Gastroesophageal sphincter (tissue), 3 donors: ENCODE measurements around the gene SRSF6.

Experiments
- EP300 ChIP-seq: sonication (generic); formaldehyde crosslinking; IDR thresholded peaks from one replicate; pipeline ENCODE4 v1.6.1; 2017; ENCODE audit warnings: antibody characterized with exemption, mild to moderate bottlenecking
- TF ChIP-seq, protein P1 (sequence below), 4 experiments: fragments of 200-600 bp in 2 of 4; fragments of 450-650 bp in 2 of 4; sonication (generic) in 1 of 4; IDR thresholded peaks; one replicate each; pipeline ENCODE4 v1.5.1; 2017 to 2019; ENCODE audit warnings: antibody characterized with exemption in 4 of 4, mild to moderate bottlenecking in 2 of 4, moderate library complexity in 2 of 4

DNA sequence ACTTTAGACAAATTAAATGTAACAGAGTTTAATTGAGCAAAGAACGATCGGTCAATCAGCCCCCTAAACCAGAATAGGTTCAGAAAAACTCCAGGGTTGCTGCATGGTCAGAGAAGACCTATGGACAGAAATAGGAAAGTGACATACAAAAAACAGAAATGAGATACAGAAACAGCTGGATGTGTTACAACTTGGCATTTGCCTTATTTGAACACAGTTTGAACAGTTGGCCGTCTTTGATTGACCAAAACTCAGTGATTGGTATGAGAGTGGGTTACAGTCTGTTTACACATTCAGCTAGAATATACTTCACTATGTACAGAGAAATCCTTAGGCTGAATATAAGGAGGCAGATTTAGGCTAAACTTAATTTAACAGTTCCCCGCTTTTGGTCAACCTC is 19.9 kb downstream of the SRSF6 start:
- TF ChIP-seq, protein P1, sequence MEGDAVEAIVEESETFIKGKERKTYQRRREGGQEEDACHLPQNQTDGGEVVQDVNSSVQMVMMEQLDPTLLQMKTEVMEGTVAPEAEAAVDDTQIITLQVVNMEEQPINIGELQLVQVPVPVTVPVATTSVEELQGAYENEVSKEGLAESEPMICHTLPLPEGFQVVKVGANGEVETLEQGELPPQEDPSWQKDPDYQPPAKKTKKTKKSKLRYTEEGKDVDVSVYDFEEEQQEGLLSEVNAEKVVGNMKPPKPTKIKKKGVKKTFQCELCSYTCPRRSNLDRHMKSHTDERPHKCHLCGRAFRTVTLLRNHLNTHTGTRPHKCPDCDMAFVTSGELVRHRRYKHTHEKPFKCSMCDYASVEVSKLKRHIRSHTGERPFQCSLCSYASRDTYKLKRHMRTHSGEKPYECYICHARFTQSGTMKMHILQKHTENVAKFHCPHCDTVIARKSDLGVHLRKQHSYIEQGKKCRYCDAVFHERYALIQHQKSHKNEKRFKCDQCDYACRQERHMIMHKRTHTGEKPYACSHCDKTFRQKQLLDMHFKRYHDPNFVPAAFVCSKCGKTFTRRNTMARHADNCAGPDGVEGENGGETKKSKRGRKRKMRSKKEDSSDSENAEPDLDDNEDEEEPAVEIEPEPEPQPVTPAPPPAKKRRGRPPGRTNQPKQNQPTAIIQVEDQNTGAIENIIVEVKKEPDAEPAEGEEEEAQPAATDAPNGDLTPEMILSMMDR (IDR thresholded peaks at IDR 0.05), result no peak
- no peak for TF ChIP-seq EP300
